Upper lobe of left lung (tissue), 6 donors: ENCODE data around the gene SWI5. TPM values are rescaled to one million over a fixed set of nuclear protein-coding genes. Genes with fewer than 3 reads are reported as not detected.
A peak's percentile ranks its signal among the peaks of the same experiment; 100 is the strongest.

Experiments
- ATAC-seq, 2 donors: fragments of 200-7000 bp; cut with Tn5 transposase; one replicate each; pipeline ENCODE4 v1.9.1; 2022; ENCODE audit warnings: mild to moderate bottlenecking in 2 of 2, moderate library complexity in 2 of 2; ENCODE audit not compliant: low FRiP score in 2 of 2
- DNase-seq, 2 donors: peaks; one replicate each; pipeline ENCODE4 v3.0.0-alpha.2; 2019 to 2020
- H3K27ac ChIP-seq, 4 donors: fragments of 200-600 bp; sonication (generic); one replicate each; pipeline ENCODE4 v1.5.1; 2016 to 2019
- H3K27me3 ChIP-seq, 4 donors: fragments of 200-600 bp; sonication (generic); one replicate each; pipeline ENCODE4 v1.5.1; 2017 to 2019
- H3K36me3 ChIP-seq, 4 donors: fragments of 200-600 bp; sonication (generic); one replicate each; pipeline ENCODE4 v1.5.1; 2016 to 2019
- H3K4me1 ChIP-seq, 4 donors: fragments of 200-600 bp; sonication (generic); one replicate each; pipeline ENCODE4 v1.5.1; 2018 to 2019
- H3K4me3 ChIP-seq, 4 donors: fragments of 200-600 bp; sonication (generic); one replicate each; pipeline ENCODE4 v1.5.1; 2017 to 2019; ENCODE audit warnings: mild to moderate bottlenecking in 2 of 4, moderate library complexity in 1 of 4
- H3K9me3 ChIP-seq, 4 donors: fragments of 200-600 bp; sonication (generic); one replicate each; pipeline ENCODE4 v1.5.1; 2018 to 2019
- CTCF ChIP-seq, 6 experiments: fragments of 450-650 bp in 4 of 6; fragments of 200-600 bp in 2 of 6; sonication (generic) in 2 of 6; IDR thresholded peaks; one replicate each; pipeline ENCODE4 v1.5.1; 2016 to 2019; ENCODE audit warnings: antibody characterized with exemption in 6 of 6
- EP300 ChIP-seq, 4 donors: sonication (generic); formaldehyde crosslinking; IDR thresholded peaks; one replicate each; pipeline ENCODE4 v1.5.1; 2017; ENCODE audit warnings: antibody characterized with exemption in 4 of 4, control low read depth in 2 of 4
- POLR2A ChIP-seq, 4 donors: fragments of 450-650 bp; IDR thresholded peaks; one replicate each; pipeline ENCODE4 v1.5.1; 2016 to 2017; ENCODE audit warnings: antibody characterized with exemption in 4 of 4, mild to moderate bottlenecking in 2 of 4
- POLR2AphosphoS5 ChIP-seq, 2 donors: sonication (generic); formaldehyde crosslinking; IDR thresholded peaks; one replicate each; pipeline ENCODE4 v1.5.1; 2017; ENCODE audit warnings: antibody characterized with exemption in 2 of 2
- WGBS, 2 donors: methylation state at CpG; one replicate each; pipeline ENCODE4 v1.1.5; 2017 to 2018; 5-methylcytosine and 5-hydroxymethylcytosine counted together
- total RNA-seq, 6 donors: library from RNA; depleted of rRNA in 4 of 6; stranded (reverse); fragments of >200 nt in 4 of 6; gene quantifications; one replicate each; pipeline versions ENCODE4 v1.1.0 to v1.2.1, GENCODE V29; 2016 to 2021
- donor health status: DM: no; HTN: no; CAD: no; lungs with moderate emphysema.
- donor health status: DM: no; HTN: yes; CAD: no; lungs with severe emphysema.

Gene SWI5
- total RNA-seq, 6 donors from 2014 or later: 13.7 to 28.3 (median 22.8) TPM

GRCh38 chr9:128249558-128249907 is 26.5 kb upstream of the SWI5 start:
- Histone ChIP-seq H3K9me3 (no peaks in the 10 kb centered on the region), H3K27me3 (no peaks in the 10 kb centered on the region), H3K27ac (no peak overlapping the region), H3K4me1 (peaks cover 23 to 36% (median 32%) of the 10 kb centered on the region in 4 donors), H3K36me3 (no peaks in the 10 kb centered on the region), H3K4me3 (no peak overlapping the region)
- DNase-seq (no peak), ATAC-seq (no peak)
- TF ChIP-seq EP300 (IDR thresholded peaks at IDR 0.05) (no peak), POLR2A (IDR thresholded peaks at IDR 0.05) (no peak), CTCF (IDR thresholded peaks at IDR 0.05) (no peak)
- 67 to 70% methylated on average over 6 to 8 of the region's 8 CpGs for WGBS, 2 donors

GRCh38 chr9:128249908-128250838 is 25.9 kb upstream of the SWI5 start:
- DNase-seq (peak; percentile 97 to 99), ATAC-seq (peak; percentile 92 to 96)
- Histone ChIP-seq H3K4me3 (peak overlapping the region in 3 of 4 donors; percentile 41 to 55 (median 54)), H3K27ac (no peak overlapping the region), H3K36me3 (no peaks in the 10 kb centered on the region), H3K4me1 (peaks cover 19 to 30% (median 26%) of the 10 kb centered on the region in 4 donors), H3K27me3 (no peaks in the 10 kb centered on the region), H3K9me3 (no peaks in the 10 kb centered on the region)
- no peak for TF ChIP-seq POLR2A (IDR thresholded peaks at IDR 0.05)
- 28 to 36% methylated on average over 9 to 26 of the region's 81 CpGs for WGBS, 2 donors

GRCh38 chr9:128250839-128251731 is 25.0 kb upstream of the SWI5 start:
- ATAC-seq: no peak
- TF ChIP-seq EP300 (IDR thresholded peaks at IDR 0.05) (no peak), CTCF (IDR thresholded peaks at IDR 0.05) (no peak), POLR2A (IDR thresholded peaks at IDR 0.05) (no peak), POLR2AphosphoS5 (IDR thresholded peaks at IDR 0.05) (no peak)
- WGBS, 2 donors: 28 to 37% methylated on average over 20 to 30 of the region's 43 CpGs
- peaks cover 11 to 21% (median 17%) of the 10 kb centered on the region in 4 donors for H3K4me1 ChIP-seq
- peak overlapping the region in 3 of 4 donors; percentile 41 to 55 (median 54) for H3K4me3 ChIP-seq
- peaks cover 0 to 7% (median 3%) of the 10 kb centered on the region in 4 donors for H3K36me3 ChIP-seq
- no peak overlapping the region for H3K27ac ChIP-seq
- no peaks in the 10 kb centered on the region for H3K27me3 ChIP-seq
- DNase-seq: no peak
- H3K9me3 ChIP-seq: no peaks in the 10 kb centered on the region

- Histone ChIP-seq H3K9me3 (no peaks in the 10 kb centered on the region), H3K27ac (no peak overlapping the region), H3K4me3 (no peak overlapping the region), H3K4me1 (peaks cover 11 to 17% (median 14%) of the 10 kb centered on the region in 4 donors), H3K27me3 (no peaks in the 10 kb centered on the region), H3K36me3 (peaks cover 0 to 12% (median 7%) of the 10 kb centered on the region in 4 donors)
- TF ChIP-seq CTCF (IDR thresholded peaks at IDR 0.05) (no peak), POLR2AphosphoS5 (IDR thresholded peaks at IDR 0.05) (no peak), EP300 (IDR thresholded peaks at IDR 0.05) (no peak), POLR2A (IDR thresholded peaks at IDR 0.05) (no peak)
- WGBS, 2 donors: 79 to 88% methylated on average over 3 of the region's 3 CpGs
- DNase-seq (no peak), ATAC-seq (no peak)
These were observed 24.4 kb upstream of the SWI5 start for GRCh38 chr9:128251732-128252100.
